GM18907 (cell line): Measurements from ENCODE around the gene SF3A1.
A peak's percentile ranks its signal among the peaks of the same experiment; 100 is the strongest.

Experiments
- ATAC-seq: cut with Tn5 transposase; IDR thresholded peaks from one replicate; pipeline ENCODE4 v1.9.1; 2021; ENCODE audit warnings: mild to moderate bottlenecking, moderate library complexity; ENCODE audit not compliant: unreplicated experiment

The SF3A1 gene

DNA sequence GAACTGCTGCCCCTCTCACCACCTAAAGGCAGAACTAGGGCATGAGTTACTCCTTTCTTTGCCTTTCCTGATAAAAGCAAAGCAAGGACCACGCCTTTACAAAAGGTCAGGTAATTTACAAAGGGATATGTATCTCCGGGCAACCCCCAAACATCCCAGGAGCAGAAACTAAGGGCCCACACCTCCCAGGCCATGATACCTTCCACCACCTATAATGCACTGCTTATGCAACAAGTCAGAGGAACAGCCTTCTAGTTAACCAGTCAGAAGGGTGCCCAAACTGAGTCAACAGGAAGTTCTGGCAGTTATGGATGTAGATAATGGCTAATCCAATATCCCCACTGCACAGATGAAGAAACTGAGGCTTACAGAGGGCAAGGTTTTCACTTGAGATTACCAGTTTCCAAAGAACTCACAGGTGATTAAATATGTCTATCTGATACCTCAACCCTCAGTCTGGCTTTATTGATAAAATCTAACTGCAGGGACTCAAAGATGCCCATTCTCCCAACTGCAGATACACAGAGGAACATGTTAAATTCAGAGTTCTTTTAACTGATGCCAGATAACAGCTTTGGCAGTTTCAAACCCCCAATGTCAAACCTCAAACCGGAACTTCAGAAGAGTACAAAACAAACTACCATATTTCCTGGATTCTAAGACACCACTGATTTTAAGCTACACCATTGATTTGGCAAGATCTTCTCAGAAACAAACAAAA, 50.6 kb downstream of the SF3A1 start:
- ATAC-seq, result no peak

GRCh38 chr22:30305519-30305905, 51.2 kb downstream of the SF3A1 start:
- ATAC-seq, result peak; percentile 51

DNA sequence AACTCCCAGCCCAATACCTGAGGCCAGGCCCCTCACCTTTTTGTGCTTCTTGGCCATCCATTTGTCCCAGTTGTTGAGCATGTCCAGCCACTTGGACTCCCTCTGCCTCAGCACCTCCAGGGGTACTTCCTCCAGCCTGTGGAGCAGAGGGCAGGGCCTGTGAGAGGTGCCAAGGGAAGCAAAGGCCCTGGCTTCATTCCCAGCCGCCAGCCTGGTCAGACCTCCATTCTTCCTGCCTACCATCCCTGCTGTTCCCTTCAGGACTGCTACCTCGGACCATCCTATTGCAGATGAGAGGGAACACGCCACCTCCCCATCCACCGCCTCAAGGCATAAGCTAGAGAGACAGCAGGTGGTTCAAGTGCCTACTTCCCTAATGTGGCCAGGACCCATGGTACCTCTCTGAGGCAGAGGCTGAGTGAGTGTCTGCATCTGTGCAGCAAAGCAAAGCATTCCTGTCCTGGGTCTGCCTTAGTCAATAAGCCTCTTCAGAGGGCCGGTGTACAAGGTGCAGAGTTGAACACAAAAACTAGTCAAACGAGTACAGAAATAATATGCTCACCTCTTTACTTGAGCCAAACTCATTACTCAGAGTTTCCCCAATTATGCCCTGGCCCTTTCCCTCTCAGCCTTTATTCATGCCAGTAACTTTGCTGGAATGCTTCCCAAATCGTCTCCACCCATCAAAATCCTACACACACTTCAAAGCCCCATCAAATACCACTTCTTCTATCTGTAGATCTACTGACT, 52.0 kb downstream of the SF3A1 start:
- no peak for ATAC-seq

- ATAC-seq, result no peak
These were observed 53.9 kb downstream of the SF3A1 start for GRCh38 chr22:30302810-30303138.

GRCh38 chr22:30301995-30302809, 54.5 kb downstream of the SF3A1 start:
- ATAC-seq, result no peak

GRCh38 chr22:30299322-30299721, 57.4 kb downstream of the SF3A1 start:
- no peak for ATAC-seq

DNA sequence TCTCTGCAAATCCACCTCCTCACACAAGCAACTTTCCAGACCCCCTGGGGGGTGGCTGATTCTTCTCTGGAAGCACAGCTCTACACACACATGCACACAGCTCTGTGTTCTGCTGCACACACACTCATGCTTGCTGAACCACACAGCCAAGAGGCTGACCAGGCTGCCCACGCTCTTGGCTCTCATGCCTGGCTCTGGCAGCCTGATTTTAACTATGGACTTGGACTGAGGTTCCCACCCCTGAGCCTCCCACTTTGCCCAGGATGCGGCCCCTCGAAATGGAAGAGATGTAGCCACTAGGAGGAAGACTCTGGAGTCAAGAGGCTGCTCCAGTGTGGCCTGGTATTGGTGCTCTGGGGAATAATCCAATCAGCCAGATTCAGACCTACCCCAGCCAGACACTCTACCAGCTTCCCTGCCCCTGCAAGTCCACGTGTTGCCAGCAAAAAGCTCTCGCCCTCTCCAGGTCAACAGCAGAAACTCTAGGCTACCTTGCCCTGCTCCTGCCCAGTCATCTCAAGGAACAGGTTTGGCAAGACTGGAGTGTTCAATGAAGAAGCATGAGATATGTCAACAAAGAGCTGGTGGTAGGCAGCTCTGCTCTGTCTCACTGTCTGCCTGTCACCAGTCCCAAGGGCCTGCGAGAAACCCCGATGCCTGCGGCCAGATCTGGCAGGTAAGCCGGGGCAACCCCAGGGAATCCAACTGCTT, 58.5 kb downstream of the SF3A1 start:
- no peak for ATAC-seq

DNA sequence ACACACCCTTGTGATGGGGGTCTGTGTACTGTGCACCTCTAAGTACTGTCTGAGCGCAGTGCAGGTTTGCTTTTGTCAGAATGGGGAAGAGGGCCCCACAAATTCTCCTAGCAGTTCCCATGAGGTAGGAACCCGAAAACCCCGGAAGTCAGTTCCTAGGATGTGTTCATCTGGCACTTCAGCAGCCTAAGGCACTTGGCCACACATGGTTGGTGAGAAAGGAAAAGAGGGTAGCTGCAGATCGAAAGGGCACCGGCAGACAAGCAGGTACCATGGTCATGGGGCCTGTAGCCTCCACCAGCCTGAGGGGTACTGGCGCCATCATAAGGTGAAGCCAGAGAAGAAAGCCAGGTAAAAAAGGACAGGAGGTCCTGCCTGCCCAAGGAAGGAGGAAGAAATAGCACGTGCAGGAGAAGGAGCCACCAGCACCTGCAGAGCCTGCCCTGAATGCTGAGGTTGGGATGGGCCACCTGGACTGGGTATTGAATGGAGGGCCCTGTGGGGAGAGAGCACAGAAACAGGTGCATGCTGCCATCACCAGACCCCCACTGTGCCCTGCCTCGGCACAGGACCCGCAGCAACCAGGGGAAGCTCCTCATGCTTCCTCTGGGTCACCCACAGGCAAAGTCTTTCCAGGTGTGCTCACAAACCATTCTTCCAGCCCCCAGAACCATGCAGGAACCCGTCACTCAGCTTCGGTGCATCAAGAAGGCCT, 59.3 kb downstream of the SF3A1 start:
- no peak for ATAC-seq

DNA sequence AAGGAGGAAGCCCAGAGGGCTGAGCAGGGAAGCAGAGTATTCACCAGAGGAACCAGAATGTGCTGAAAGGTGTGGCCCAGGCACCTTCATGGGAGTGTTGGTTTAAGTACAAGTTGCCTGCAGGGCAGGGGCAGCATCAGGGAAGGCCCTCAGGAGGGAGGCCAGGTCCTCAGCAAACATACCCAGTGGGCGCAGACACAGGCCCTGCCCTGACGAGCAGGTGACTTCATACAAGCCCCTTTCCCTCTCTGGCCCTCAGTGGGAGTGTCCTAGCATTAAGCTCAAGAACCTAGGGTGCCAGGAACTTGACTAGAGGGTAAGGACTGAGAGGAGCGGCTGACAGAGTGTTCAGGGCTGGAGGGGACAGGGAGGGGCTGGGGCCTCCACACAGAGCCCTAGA, 59.9 kb downstream of the SF3A1 start:
- no peak for ATAC-seq

DNA sequence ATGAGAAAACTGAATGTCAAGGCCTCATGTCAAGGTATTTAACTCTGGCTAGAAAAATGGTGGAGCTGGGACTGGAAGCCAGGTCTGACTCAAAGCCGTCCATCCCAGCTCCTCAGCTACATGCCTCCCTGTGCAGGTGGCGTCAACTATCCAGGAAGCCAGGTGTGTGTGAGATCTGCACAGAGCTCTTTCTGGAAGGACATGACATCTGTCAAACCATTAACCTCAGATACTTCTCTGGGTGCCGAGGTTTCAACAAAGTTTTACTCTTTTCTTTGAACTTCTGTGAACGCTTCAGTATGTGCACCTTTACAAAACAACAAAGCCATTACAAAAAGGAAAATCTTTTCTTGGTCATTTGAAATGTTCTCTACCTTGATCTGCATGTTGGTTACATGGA, 60.4 kb downstream of the SF3A1 start:
- ATAC-seq, result no peak

- no peak for ATAC-seq
These were observed 61.1 kb downstream of the SF3A1 start for GRCh38 chr22:30295576-30295975.

DNA sequence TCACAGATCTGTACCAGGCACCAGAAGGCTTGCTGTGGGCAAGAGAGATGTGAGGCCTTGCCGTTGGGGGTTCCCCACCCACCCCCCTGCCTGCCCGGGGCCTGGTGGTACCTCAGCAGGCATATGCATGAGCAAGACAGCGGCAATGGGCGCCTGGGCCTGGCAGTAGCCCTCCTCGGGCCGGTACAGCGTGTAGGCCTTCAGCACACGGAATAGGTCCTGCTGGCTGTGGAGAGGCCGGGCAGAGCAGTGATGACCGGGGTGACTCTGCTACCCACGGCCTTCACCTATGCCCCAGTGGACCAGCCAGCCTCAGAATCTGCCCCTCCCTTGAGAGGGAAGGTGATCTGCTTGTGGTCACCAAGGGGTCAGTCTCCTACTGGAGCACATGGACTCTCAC, 61.9 kb downstream of the SF3A1 start:
- ATAC-seq, result no peak

- ATAC-seq, result no peak
These were observed 62.6 kb downstream of the SF3A1 start for GRCh38 chr22:30294066-30294465.

GRCh38 chr22:30293026-30293425, 63.7 kb downstream of the SF3A1 start:
- ATAC-seq, result no peak

DNA sequence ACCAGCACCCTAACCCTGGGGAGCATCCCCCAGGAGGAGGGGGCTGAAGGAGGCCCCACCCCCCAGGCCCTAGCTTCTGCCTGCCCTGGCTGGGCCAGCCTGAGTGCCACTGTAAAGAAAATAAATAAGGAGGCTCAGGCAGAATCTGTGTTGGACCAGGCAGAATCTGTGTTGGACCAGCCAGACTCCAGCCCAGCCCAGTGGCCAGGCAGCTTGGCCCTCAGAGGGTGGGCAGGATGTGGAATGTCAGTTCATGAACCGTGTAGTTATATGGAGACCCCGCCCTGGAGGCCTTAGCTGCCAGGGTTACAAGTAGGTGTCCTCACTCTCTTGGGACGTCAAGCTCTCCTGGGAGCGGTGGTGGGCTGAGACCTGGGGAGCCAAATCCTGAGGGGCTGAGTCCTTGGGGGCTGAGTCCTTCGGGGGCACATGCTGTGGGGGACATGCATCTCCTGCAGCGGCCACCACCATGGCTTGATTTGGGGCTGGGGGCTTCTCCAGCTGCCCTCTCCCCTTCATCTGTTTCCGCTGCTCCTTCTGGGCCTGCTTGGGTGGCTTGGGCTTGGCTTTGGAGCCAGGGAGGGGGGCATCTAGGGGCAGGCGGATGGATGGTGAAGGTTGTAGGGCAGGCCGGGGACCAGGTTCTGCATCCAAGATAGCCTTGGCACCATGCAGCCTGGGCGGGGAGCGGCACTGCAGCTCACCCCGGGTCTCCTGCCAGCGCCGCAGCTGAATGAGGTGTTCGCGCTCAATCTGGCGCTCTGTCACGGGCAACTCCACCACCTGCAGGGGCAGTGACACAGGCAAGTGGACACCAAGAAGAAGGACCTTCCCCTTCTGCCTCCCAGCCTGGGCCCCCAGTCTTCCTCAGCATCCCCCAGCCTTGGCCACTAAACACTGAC, 64.4 kb downstream of the SF3A1 start:
- no peak for ATAC-seq

DNA sequence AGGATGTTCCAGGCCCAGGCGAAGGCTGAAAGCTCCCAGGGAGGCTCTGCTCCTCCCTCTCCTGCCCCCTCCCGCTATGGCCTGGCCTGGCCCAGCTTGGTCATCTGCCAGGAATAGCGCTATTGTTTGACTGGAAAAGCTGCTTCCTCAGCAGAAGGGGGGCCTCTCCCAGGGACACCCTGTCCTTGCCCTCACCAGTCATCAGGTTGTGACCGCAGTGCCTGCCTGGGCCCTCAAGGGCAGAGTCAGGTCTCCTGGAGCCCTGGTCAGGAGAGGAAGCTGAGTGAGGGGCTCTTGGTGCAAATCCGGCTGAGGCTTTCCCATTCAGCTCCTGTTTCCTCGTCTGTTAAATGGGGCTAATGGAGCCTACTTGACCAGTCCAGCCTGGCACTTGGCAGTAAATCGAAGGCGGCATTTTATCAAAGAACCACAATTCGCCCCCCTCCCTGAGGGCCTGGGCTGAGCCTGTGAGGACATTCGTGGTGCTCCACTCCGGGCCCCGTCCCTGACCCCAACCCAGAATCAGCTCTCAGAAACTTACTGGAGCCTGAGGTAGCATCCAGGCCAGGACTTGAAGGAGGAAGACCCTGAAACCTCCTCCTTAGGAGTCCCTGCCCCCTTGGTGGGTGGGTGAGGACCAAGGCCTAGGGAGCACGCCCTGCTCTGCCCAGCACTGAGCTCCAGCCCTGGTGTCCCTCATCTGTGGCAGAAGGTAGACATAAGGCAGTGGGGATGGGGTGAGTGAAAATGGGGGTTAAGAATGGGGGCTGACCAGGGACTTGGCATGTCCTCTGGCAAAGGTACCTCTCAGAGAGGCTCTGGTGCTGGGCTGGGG, 65.4 kb downstream of the SF3A1 start:
- no peak for ATAC-seq

- ATAC-seq, result no peak
These were observed 66.2 kb downstream of the SF3A1 start for GRCh38 chr22:30290342-30291057.

GRCh38 chr22:30289980-30290313, 66.7 kb downstream of the SF3A1 start:
- ATAC-seq, result peak; percentile 23
